ENCODE measurements around the gene PCDHGA1.
A peak's percentile ranks its signal among the peaks of the same experiment; 100 is the strongest.
"Not testable (repeated sequence)": the region's sequence is repeated elsewhere in the genome, so short reads cannot be mapped to it uniquely, and the experiment has no call there.

Gene PCDHGA1

DNA sequence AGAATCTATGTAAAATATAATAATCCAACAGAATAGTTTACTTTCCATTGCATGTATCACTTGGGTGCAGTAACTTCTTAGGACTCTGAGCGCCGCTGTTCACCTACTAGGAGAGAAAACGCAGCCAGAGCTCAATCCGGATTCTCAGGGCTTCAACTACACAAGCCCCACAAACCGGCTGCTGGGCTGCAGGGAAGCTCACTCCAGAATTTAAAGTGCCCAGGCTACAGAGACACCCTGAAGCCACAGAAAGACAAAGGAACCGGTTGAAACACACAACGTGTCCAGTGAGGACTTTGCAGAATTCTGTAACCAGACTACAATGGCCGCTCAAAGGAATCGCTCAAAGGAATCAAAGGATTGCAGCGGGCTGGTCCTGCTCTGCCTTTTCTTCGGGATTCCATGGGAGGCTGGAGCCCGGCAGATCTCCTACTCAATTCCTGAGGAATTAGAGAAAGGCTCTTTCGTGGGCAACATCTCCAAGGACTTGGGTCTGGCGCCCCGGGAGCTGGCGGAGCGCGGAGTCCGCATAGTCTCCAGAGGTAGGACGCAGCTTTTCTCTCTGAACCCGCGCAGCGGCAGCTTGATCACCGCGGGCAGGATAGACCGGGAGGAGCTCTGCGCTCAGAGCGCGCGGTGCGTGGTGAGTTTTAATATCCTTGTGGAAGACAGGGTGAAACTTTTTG lies 82.7 kb downstream of the PCDHGA1 start, which contains the start of gene PCDHGA10:
Gene PCDHGA10, plus strand, starts transcription at position 134 of the 686 bp plus-strand sequence. Its CDS starts 189 bp downstream, at position 323.
- Mint-ChIP-seq H3K27me3 (peaks cover 88% of the 10 kb centered on the region), H3K9me3 (peaks cover 14% of the 10 kb centered on the region), H3K4me3 (peak within 1 kb of the TSS; percentile 79), H3K4me1 (peaks cover 18% of the 10 kb centered on the region), H3K36me3 (ENCODE audit: insufficient read depth) (peaks cover 7% of the 10 kb centered on the region), H3K27ac (ENCODE audit: low read depth) (no peak within 1 kb of the TSS)
- ATAC-seq (replicated peaks; ENCODE audit: extremely low read depth, poor library complexity, severe bottlenecking) (peak; percentile 61), DNase-seq (ENCODE audit: low spot score in 2 of 2) (no peak)

DNA sequence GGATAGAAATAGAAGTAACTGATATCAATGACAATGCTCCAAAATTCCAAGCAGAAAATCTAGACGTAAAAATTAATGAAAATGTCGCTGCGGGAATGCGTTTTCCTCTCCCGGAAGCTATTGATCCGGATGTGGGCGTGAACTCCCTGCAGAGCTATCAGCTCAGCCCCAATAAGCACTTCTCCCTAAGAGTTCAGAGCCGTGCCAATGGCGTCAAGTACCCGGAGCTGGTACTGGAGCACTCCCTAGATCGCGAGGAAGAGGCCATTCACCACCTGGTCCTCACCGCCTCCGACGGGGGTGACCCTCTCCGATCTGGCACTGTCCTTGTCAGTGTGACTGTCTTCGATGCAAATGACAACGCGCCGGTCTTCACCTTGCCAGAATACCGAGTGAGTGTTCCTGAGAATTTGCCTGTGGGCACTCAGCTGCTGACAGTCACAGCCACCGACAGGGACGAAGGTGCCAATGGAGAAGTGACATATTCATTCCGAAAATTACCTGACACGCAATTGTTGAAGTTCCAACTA lies 83.3 kb downstream of the PCDHGA1 start:
- H3K4me3 Mint-ChIP-seq = peak overlapping the region; percentile 79
- H3K27me3 Mint-ChIP-seq = peaks cover 88% of the 10 kb centered on the region
- H3K27ac Mint-ChIP-seq (ENCODE audit: low read depth) = no peak overlapping the region
- ATAC-seq (replicated peaks; ENCODE audit: extremely low read depth, poor library complexity, severe bottlenecking) = no peak
- peaks cover 18% of the 10 kb centered on the region for H3K4me1 Mint-ChIP-seq
- H3K36me3 Mint-ChIP-seq (ENCODE audit: insufficient read depth) = peaks cover 11% of the 10 kb centered on the region
- DNase-seq (ENCODE audit: low spot score in 2 of 2) = no peak
- peaks cover 16% of the 10 kb centered on the region for H3K9me3 Mint-ChIP-seq

DNA sequence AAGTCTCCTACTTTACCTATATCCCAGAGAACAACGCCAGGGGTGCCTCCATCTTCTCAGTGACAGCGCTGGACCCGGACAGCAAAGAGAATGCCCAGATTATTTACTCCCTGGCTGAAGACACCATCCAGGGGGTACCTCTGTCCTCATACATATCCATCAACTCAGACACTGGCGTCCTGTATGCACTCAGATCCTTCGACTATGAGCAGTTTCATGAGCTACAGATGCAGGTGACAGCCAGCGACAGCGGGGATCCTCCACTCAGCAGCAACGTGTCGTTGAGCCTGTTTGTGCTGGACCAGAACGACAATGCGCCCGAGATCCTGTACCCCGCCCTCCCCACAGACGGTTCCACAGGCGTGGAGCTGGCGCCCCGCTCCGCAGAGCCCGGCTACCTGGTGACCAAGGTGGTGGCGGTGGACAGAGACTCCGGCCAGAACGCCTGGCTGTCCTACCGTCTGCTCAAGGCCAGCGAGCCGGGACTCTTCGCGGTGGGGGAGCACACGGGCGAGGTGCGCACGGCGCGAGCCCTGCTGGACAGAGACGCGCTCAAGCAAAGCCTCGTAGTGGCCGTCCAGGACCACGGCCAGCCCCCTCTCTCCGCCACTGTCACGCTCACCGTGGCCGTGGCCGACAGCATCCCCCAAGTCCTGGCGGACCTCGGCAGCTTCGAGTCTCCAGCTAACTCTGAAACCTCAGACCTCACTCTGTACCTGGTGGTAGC lies 84.4 kb downstream of the PCDHGA1 start:
- peaks cover 11% of the 10 kb centered on the region for H3K9me3 Mint-ChIP-seq
- H3K36me3 Mint-ChIP-seq (ENCODE audit: insufficient read depth); DNase-seq (ENCODE audit: low spot score in 2 of 2); ATAC-seq (replicated peaks; ENCODE audit: extremely low read depth, poor library complexity, severe bottlenecking); H3K4me3 Mint-ChIP-seq; H3K27ac Mint-ChIP-seq (ENCODE audit: low read depth): not testable (repeated sequence)
- peaks cover 18% of the 10 kb centered on the region for H3K4me1 Mint-ChIP-seq
- H3K27me3 Mint-ChIP-seq = peaks cover 86% of the 10 kb centered on the region

DNA sequence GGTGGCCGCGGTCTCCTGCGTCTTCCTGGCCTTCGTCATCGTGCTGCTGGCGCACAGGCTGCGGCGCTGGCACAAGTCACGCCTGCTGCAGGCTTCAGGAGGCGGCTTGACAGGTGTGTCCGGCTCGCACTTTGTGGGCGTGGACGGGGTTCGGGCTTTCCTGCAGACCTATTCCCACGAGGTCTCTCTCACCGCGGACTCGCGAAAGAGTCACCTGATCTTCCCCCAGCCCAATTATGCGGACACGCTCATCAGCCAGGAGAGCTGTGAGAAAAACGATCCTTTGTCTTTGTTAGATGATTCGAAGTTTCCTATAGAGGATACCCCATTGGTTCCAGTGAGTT lies 84.9 kb downstream of the PCDHGA1 start:
- H3K27ac Mint-ChIP-seq (ENCODE audit: low read depth); H3K4me3 Mint-ChIP-seq; H3K9me3 Mint-ChIP-seq; DNase-seq (ENCODE audit: low spot score in 2 of 2); ATAC-seq (replicated peaks; ENCODE audit: extremely low read depth, poor library complexity, severe bottlenecking): not testable (repeated sequence)
- H3K4me1 Mint-ChIP-seq = peaks cover 18% of the 10 kb centered on the region
- H3K36me3 Mint-ChIP-seq (ENCODE audit: insufficient read depth) = peaks cover 10% of the 10 kb centered on the region
- peaks cover 86% of the 10 kb centered on the region for H3K27me3 Mint-ChIP-seq

DNA sequence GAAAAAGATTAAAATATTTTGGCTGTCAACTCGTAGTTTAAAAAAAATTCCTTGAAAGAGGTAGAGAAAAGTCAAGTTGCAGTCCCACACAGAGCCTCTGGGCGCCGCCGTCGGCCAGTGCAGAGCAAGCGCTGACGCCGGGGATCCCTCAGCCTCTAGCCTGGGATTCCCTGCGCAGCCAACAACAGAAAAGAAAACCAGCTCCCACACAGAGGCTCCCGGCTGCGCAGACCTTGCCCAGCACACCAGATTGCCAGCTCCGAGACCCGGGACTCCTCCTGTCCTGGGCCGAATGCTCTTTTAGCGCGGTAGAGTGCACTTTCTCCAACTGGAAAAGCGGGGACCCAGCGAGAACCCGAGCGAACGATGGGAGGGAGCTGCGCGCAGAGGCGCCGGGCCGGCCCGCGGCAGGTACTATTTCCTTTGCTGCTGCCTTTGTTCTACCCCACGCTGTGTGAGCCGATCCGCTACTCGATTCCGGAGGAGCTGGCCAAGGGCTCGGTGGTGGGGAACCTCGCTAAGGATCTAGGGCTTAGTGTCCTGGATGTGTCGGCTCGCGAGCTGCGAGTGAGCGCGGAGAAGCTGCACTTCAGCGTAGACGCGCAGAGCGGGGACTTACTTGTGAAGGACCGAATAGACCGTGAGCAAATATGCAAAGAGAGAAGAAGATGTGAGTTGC lies 87.3 kb downstream of the PCDHGA1 start, which contains the start of gene PCDHGB7:
Gene PCDHGB7, plus strand, starts transcription at position 184 of the 679 bp plus-strand sequence. Its CDS starts 183 bp downstream, at position 367.
- H3K9me3 Mint-ChIP-seq; DNase-seq (ENCODE audit: low spot score in 2 of 2); ATAC-seq (replicated peaks; ENCODE audit: extremely low read depth, poor library complexity, severe bottlenecking); H3K27ac Mint-ChIP-seq (ENCODE audit: low read depth): not testable (repeated sequence)
- Mint-ChIP-seq H3K4me3 (peak within 1 kb of the TSS; percentile 42), H3K36me3 (ENCODE audit: insufficient read depth) (peaks cover 18% of the 10 kb centered on the region), H3K4me1 (peaks cover 24% of the 10 kb centered on the region), H3K27me3 (peaks cover 92% of the 10 kb centered on the region)

DNA sequence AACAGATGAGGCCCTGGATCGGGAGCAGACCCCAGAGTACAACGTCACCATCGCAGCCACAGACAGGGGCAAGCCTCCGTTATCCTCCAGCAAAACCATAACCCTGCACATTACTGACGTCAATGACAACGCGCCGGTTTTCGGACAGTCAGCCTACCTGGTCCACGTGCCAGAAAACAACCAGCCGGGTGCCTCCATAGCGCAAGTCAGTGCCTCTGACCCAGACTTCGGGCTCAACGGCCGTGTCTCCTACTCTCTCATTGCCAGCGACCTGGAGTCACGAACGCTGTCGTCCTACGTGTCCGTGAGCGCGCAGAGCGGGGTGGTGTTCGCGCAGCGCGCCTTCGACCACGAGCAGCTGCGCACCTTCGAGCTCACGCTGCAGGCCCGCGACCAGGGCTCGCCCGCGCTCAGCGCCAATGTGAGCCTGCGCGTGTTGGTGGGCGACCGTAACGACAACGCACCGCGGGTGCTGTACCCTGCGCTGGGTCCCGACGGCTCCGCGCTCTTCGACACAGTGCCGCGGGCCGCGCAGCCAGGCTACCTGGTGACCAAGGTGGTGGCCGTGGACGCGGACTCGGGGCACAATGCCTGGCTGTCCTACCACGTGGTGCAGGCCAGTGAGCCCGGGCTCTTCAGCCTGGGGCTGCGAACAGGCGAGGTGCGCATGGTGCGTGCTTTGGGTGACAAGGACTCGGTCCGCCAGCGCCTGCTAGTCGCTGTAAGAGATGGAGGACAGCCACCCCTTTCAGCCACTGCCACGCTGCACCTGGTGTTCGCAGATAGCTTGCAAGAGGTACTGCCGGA lies 89.0 kb downstream of the PCDHGA1 start:
- Mint-ChIP-seq H3K27me3 (peaks cover 88% of the 10 kb centered on the region), H3K27ac (ENCODE audit: low read depth) (no peak overlapping the region), H3K4me1 (peaks cover 10% of the 10 kb centered on the region), H3K36me3 (ENCODE audit: insufficient read depth) (peaks cover 14% of the 10 kb centered on the region), H3K9me3 (peaks cover 6% of the 10 kb centered on the region), H3K4me3 (no peak overlapping the region)
- DNase-seq (ENCODE audit: low spot score in 2 of 2) (no peak), ATAC-seq (replicated peaks; ENCODE audit: extremely low read depth, poor library complexity, severe bottlenecking) (no peak)

DNA sequence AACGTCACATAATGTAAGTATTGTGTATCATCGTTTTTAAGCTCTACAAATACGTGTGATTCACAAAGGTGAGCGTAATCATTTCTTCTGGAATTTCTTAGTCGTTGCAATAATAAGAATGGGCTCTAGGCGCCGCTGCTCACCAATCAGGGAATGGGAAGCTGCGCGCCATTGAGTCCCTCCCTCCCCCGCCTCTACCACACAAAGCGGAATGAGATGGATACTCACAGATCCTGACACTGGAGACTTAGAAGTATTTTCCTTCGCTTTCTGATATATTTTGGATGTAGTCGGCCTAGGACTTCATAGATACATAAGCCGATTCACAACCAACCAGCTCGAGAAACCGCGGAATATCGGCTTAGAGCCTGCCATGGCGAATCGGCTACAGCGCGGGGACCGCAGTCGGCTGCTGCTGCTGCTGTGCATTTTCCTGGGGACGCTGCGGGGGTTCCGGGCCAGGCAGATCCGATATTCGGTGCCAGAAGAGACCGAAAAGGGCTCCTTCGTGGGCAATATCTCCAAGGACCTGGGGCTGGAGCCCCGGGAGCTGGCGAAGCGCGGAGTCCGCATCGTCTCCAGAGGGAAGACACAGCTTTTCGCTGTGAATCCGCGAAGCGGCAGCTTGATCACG lies 90.7 kb downstream of the PCDHGA1 start, which contains the start of gene PCDHGA11:
Gene PCDHGA11, plus strand, starts transcription at position 197 of the 634 bp plus-strand sequence. Its CDS starts 177 bp downstream, at position 374.
- no peak for DNase-seq (ENCODE audit: low spot score in 2 of 2)
- Mint-ChIP-seq H3K27me3 (peaks cover 88% of the 10 kb centered on the region), H3K9me3 (peaks cover 6% of the 10 kb centered on the region), H3K4me1 (peaks cover 6% of the 10 kb centered on the region), H3K27ac (ENCODE audit: low read depth) (peak within 1 kb of the TSS; percentile 61), H3K4me3 (peak within 1 kb of the TSS; percentile 34), H3K36me3 (ENCODE audit: insufficient read depth) (peaks cover 14% of the 10 kb centered on the region)
- ATAC-seq (replicated peaks; ENCODE audit: extremely low read depth, poor library complexity, severe bottlenecking) = no peak

DNA sequence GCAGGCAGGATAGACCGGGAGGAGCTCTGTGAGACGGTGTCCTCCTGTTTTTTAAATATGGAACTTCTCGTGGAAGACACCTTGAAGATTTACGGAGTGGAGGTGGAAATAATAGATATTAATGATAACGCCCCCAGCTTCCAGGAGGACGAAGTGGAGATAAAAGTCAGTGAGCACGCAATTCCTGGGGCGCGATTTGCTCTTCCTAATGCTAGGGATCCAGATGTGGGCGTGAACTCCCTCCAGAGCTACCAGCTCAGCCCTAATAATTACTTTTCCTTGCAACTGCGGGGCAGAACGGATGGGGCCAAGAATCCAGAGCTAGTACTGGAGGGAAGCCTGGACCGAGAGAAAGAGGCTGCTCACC lies 91.2 kb downstream of the PCDHGA1 start:
- peaks cover 14% of the 10 kb centered on the region for H3K36me3 Mint-ChIP-seq (ENCODE audit: insufficient read depth)
- peak overlapping the region; percentile 34 for H3K4me3 Mint-ChIP-seq
- peak overlapping the region; percentile 61 for H3K27ac Mint-ChIP-seq (ENCODE audit: low read depth)
- peaks cover 88% of the 10 kb centered on the region for H3K27me3 Mint-ChIP-seq
- DNase-seq (ENCODE audit: low spot score in 2 of 2) = no peak
- no peak for ATAC-seq (replicated peaks; ENCODE audit: extremely low read depth, poor library complexity, severe bottlenecking)
- peaks cover 6% of the 10 kb centered on the region for H3K9me3 Mint-ChIP-seq
- H3K4me1 Mint-ChIP-seq = peaks cover 6% of the 10 kb centered on the region

DNA sequence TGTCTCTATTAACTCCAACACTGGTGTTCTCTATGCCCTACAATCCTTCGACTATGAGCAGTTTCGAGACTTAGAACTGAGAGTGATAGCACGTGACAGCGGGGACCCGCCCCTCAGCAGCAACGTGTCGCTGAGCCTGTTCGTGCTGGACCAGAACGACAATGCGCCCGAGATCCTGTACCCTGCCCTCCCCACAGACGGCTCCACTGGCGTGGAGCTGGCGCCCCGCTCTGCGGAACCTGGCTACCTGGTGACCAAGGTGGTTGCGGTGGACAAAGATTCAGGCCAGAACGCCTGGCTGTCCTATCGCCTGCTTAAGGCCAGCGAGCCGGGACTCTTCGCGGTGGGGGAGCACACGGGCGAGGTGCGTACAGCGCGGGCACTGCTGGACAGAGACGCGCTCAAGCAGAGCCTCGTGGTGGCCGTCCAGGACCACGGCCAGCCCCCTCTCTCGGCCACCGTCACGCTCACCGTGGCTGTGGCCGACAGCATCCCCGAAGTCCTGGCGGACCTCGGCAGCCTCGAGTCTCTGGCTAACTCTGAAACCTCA lies 92.5 kb downstream of the PCDHGA1 start:
- ATAC-seq (replicated peaks; ENCODE audit: extremely low read depth, poor library complexity, severe bottlenecking) = no peak
- H3K27me3 Mint-ChIP-seq = peaks cover 83% of the 10 kb centered on the region
- H3K36me3 Mint-ChIP-seq (ENCODE audit: insufficient read depth) = peaks cover 14% of the 10 kb centered on the region
- no peak overlapping the region for H3K27ac Mint-ChIP-seq (ENCODE audit: low read depth)
- H3K9me3 Mint-ChIP-seq = peaks cover 4% of the 10 kb centered on the region
- no peak for DNase-seq (ENCODE audit: low spot score in 2 of 2)
- peaks cover 6% of the 10 kb centered on the region for H3K4me1 Mint-ChIP-seq
- no peak overlapping the region for H3K4me3 Mint-ChIP-seq

DNA sequence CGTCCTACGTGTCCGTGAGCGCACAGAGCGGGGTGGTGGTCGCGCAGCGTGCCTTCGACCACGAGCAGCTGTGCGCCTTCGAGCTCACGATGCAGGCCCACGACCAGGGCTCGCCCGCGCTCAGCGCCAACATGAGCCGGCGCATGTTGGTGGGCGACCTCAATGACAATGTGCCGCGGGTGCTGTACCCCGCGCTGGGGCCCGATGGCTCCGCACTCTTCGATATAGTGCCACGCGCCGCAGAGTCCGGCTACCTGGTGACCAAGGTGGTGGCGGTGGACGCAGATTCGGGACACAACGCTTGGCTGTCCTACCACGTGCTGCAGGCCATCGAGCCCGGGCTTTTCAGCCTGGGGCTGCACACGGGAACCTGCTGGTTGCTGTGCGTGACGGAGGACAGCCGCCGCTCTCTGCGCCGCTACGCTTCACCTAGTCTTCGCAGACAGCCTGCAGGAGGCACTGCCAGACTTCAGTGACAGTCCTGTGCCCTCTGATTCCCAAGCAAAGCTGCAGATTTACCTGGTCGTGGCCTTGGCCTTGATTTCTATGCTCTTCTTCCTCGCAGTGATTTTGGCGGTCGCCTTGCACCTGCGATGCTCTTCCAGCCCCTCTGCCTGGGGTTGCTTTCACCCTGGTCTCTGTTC lies 97.6 kb downstream of the PCDHGA1 start:
- Mint-ChIP-seq H3K27me3 (peaks cover 80% of the 10 kb centered on the region), H3K36me3 (ENCODE audit: insufficient read depth) (peaks cover 3% of the 10 kb centered on the region), H3K4me1 (peaks cover 6% of the 10 kb centered on the region), H3K4me3 (no peak overlapping the region), H3K27ac (ENCODE audit: low read depth) (no peak overlapping the region), H3K9me3 (peaks cover 16% of the 10 kb centered on the region)
- DNase-seq (ENCODE audit: low spot score in 2 of 2) = no peak
- ATAC-seq (replicated peaks; ENCODE audit: extremely low read depth, poor library complexity, severe bottlenecking) = no peak

All from central memory CD8-positive, alpha-beta T cell (primary cell).